PFSK-1 (cell line): ENCODE measurements around the gene ACAP2.

Source experiments
- FOXP2 ChIP-seq: optimal IDR thresholded peaks from 2 replicates; pipeline ENCODE3; 2011; ENCODE audit warnings: borderline replicate concordance, control low read depth, inconsistent platforms; ENCODE audit not compliant: insufficient read depth; ENCODE audit errors: extremely low read length, extremely low read depth
- POLR2AphosphoS5 ChIP-seq: IDR thresholded peaks from 2 replicates; pipeline ENCODE4 v1.6.1; 2012; ENCODE audit warnings: low read depth, mild to moderate bottlenecking, control low read depth, low read length, moderate library complexity
- SIN3A ChIP-seq: IDR thresholded peaks from 2 replicates; pipeline ENCODE4 v1.6.1; 2012; ENCODE audit warnings: mild to moderate bottlenecking, low read length, moderate library complexity, borderline replicate concordance; ENCODE audit not compliant: insufficient read depth
- TAF1 ChIP-seq: IDR thresholded peaks from 2 replicates; pipeline ENCODE4 v1.6.1; 2012; ENCODE audit warnings: low read length, control low read depth, borderline replicate concordance; ENCODE audit not compliant: insufficient read depth
- TF ChIP-seq, protein P1 (sequence below), 2 experiments: IDR thresholded peaks; 2 replicates each; pipeline versions ENCODE4 v1.6.1 to v1.8.0; 2011 to 2012; ENCODE audit warnings: low read depth in 2 of 2, low read length in 2 of 2, control low read depth in 1 of 2, inconsistent platforms in 1 of 2, mild to moderate bottlenecking in 1 of 2, moderate library complexity in 1 of 2; ENCODE audit not compliant: insufficient read depth in 1 of 2

Gene ACAP2

DNA sequence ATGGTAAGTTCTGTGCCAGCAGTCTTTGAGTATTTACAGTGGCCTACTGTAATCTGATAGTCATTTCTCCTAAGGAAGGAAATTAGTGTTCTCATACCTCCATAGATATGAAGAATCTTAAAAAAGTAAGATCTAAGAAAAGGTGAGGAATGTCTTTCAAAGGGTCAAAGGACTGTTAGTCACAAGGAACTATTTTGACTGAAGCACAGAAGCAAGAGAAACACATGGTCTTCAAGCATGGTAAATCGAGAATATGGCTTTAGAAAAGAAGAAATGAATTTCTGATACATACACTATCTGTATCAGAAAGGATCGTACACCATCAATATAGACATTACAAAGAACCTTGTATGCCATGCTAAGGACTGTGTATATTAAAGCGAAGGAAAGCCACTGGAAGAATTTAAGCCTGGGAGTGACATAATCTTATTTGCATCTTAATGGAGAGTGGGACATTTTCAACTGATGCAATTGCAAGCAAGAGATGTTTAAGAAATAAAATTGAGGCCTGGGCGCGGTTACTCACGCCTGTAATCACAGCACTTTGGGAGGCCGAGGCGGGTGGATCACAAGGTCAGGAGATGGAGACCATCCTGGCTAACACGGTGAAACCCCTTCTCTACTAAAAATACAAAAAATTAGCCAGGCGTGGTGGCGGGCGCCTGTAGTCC is 5.5 kb upstream of the ACAP2 start:
- TF ChIP-seq, protein P1, sequence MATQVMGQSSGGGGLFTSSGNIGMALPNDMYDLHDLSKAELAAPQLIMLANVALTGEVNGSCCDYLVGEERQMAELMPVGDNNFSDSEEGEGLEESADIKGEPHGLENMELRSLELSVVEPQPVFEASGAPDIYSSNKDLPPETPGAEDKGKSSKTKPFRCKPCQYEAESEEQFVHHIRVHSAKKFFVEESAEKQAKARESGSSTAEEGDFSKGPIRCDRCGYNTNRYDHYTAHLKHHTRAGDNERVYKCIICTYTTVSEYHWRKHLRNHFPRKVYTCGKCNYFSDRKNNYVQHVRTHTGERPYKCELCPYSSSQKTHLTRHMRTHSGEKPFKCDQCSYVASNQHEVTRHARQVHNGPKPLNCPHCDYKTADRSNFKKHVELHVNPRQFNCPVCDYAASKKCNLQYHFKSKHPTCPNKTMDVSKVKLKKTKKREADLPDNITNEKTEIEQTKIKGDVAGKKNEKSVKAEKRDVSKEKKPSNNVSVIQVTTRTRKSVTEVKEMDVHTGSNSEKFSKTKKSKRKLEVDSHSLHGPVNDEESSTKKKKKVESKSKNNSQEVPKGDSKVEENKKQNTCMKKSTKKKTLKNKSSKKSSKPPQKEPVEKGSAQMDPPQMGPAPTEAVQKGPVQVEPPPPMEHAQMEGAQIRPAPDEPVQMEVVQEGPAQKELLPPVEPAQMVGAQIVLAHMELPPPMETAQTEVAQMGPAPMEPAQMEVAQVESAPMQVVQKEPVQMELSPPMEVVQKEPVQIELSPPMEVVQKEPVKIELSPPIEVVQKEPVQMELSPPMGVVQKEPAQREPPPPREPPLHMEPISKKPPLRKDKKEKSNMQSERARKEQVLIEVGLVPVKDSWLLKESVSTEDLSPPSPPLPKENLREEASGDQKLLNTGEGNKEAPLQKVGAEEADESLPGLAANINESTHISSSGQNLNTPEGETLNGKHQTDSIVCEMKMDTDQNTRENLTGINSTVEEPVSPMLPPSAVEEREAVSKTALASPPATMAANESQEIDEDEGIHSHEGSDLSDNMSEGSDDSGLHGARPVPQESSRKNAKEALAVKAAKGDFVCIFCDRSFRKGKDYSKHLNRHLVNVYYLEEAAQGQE (IDR thresholded peaks at IDR 0.05; ENCODE audit: insufficient read depth in 1 of 2, low read depth in 2 of 2, low read length in 2 of 2): no peak
- TF ChIP-seq POLR2AphosphoS5: no peak
- no peak for TF ChIP-seq FOXP2
- TF ChIP-seq SIN3A: no peak
- TF ChIP-seq TAF1: no peak

DNA sequence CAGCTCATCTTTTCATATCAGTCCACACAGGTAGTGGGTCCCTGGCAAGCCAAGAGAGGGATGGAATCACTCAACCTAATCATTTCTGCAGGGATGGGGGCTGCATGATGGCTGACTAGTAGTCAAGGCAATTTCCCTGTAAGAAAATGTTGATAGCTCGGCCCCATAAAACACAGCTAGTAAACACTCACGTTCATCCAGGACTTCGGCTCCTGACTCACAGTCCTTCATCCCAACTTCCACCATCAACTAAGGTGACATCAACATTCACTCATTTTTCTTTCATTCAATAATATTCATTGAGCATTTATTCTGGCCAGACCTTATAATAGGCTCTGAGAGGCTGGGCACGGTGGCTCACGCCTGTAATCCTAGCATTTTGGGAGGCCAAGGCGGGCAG is 4.4 kb upstream of the ACAP2 start:
- TF ChIP-seq POLR2AphosphoS5: no peak
- no peak for TF ChIP-seq TAF1
- TF ChIP-seq, protein P1 (IDR thresholded peaks at IDR 0.05; ENCODE audit: insufficient read depth in 1 of 2, low read depth in 2 of 2, low read length in 2 of 2): no peak
- TF ChIP-seq SIN3A: no peak

- TF ChIP-seq FOXP2: no peak
- TF ChIP-seq TAF1: no peak
- TF ChIP-seq, protein P1 (IDR thresholded peaks at IDR 0.05; ENCODE audit: insufficient read depth in 1 of 2, low read depth in 2 of 2, low read length in 2 of 2): no peak
- no peak for TF ChIP-seq SIN3A
- TF ChIP-seq POLR2AphosphoS5: no peak
Observed at GRCh38 chr3:195446359-195446758, 3.5 kb upstream of the ACAP2 start.

GRCh38 chr3:195445885-195446284 is 3.1 kb upstream of the ACAP2 start:
- TF ChIP-seq TAF1: no peak
- no peak for TF ChIP-seq POLR2AphosphoS5
- no peak for TF ChIP-seq SIN3A
- TF ChIP-seq, protein P1 (IDR thresholded peaks at IDR 0.05; ENCODE audit: insufficient read depth in 1 of 2, low read depth in 2 of 2, low read length in 2 of 2): no peak
- no peak for TF ChIP-seq FOXP2
